NCI-H510A treated with DMSO at 0.1 percent for 48 hours (cell line): ENCODE data around the gene C10orf53.
"Not testable (repeated sequence)": the region's sequence is repeated elsewhere in the genome, so short reads cannot be mapped to it uniquely, and the experiment has no call there.

Experiments
- DNase-seq: peaks from one replicate; lab custom pipeline; 2025; lab: John Stamatoyannopoulos, UW

C10orf53 gene

DNA sequence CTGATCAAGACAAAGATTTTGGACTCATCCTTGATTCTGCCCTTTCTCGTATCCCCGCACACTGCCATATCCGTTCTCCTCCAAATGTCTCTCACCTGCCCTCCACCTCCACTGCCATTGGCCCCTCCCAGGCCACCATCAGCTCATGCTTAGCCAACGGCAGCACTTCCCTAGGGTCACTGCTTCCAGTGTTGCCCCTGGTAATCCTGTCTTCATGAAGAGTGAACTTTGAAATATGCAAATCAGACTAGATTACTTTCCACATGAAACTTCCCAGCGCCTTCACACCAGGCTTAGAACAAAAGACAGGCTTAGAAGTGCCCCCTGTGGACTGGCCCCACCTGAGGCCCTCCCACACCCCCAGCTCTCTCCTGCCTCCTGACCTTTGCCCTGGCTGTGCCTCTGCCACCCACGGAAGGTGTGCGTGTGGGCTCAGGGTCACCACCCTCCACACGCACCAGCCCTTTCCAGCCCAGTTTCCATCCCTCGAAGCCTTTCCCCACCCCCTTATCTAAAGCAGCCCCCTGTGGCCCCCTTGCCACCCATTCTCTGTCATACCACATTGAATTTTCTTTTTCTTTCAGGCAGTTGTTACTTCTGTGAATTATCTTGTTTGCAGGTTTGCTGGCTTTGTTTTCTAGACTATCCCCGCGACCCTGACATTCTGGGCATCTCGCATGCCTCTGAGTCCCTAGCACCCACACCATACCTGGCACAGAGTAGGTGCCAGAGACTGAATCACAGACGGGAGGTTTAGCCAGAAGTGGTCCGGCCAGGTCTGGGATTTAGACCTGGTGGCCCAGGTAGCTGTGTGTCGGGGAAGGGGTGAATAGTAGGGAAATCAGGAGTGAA, 26.8 kb upstream of the C10orf53 start:
- DNase-seq: no peak

- no peak for DNase-seq
Observed at GRCh38 chr10:49653273-49653929, 26.1 kb upstream of the C10orf53 start.

- no peak for DNase-seq
Observed at GRCh38 chr10:49654036-49654693, 25.3 kb upstream of the C10orf53 start.

DNA sequence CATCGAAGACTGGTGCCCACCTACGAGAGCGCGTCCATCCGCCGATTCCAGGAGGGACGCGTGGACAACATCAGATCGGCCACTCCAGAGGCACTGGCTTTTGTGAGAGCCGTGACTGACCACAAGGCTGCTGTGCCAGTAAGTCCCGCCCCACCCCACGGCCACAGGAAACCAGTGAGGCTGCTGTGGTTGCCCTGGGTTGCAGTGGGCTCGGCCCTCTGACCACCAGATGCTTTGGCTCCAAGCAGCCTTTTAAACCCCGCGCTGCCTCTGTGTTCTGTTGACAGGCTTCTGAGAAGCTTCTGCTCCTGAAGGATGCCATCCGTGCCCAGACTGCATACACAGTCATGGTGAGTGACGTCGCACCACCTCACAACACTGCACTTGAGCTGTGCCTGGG, 24.4 kb upstream of the C10orf53 start:
- DNase-seq: no peak

DNA sequence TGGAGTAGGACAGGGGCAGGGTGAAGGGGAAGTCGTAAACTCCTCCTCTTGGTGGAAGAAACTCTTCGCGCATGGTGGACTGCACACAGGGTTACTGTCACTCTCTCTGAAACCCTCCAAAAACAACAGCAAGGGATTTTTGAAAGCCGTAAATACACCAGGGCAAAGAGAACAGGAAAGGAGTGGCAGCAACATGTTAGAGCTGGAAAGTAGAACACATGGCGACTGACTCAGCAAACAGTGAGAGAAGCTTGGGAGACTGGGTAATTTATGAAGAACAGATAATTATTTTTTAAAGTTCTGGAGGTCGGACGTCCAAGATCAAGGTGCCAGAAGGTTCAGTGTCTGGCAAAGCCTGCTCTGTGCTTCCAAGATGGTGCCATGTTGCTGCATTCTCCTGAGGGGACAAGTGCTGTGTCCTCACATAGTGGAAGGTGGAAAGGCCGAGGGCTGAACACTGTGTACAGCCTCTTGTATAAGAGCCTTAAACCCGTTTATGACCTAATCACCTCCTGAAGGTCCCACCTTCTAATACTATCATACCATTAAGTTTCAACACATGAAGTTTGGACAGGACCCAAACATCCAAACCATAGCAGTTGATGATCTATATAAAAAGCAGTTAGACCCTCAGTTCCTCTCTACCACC, 22.5 kb upstream of the C10orf53 start:
- no peak for DNase-seq

GRCh38 chr10:49657606-49658005, 21.8 kb upstream of the C10orf53 start:
- DNase-seq: no peak

- DNase-seq: no peak
Observed at GRCh38 chr10:49661140-49661856, 18.2 kb upstream of the C10orf53 start.

DNA sequence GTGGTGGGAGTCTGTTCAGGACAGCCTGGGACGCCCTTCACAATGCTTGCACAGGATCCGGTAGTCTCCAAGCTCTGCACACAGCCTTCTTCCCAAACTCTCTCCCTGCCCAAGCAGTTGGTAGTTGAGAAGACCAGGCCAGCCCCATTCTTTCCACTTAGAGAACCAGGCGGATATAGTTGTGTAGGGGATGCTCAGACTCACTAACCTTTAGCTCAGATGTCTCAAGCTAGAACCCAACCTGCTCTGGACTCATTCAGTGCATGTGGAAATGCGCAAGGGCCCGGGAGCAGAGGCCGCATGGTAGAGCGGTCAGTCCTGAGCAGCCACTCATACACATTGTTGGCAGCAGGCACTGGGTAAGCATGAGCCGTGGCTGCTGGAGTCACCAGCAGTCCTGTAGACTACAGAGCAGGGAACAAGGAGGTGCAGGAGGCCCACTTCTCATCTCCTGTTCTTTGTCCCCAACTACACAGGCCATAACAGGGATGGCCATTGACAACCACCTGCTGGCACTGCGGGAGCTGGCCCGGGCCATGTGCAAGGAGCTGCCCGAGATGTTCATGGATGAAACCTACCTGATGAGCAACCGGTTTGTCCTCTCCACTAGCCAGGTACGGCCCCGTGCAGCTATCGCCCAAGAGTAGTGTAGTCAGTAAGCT, 17.2 kb upstream of the C10orf53 start:
- DNase-seq: no peak

DNA sequence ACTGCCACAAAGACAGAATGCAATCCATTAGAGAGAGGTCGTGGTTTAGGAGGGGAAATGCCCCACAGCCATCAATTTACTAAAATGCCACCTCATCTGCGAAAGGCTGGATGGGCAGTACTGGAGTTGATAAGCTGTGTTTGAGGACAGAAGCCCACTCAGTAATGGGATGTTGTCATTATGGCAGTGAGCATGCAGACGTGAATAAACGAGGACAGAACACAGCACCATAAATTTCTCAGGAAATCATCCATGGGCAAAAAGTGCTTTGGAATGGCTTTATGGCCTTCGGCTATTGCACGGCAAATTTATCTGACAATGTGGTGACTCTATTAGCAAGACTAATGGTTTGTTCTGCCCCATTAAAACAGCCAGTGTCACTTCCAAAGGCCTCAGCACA, 15.9 kb upstream of the C10orf53 start:
- DNase-seq: no peak

DNA sequence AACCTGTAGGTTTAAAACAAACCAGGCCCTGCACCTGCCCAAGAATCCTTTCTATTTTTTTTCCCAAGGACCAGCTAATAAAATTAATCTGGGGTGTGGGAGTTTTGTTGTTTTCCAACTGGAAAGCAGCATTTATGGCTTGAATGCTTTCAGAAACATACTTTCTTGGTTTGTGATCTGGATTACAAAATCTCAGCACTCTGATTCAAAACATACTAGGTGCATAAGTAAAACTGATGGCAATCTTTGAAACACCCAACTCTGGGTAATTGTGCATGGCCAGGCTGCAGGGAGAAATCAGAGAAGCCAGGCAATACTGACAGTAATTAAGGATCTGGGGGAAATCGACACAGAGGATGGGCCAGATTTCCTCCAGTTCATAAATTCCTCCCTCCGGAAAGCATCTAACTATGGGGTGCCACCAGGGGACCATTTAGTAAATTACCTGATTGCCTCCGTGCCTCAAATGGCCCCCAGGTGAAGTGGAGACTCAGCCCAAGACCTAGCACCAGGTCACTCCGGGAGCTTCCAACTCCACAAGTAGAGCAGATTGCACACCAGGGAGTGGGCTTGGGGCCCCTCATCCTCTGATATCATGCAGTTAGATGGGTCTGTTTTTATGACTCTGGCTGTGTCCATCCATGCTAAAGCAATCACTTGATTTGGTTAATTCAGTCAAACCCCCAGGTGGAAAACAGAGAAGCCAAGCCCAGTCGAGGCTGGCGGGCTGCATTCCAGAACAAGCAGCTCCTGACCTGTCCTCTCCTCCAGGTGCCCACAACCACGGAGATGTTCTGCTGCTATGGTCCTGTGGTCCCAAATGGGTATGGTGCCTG, 15.2 kb upstream of the C10orf53 start:
- no peak for DNase-seq

- no peak for DNase-seq
Observed at GRCh38 chr10:49664842-49665355, 14.6 kb upstream of the C10orf53 start.

DNA sequence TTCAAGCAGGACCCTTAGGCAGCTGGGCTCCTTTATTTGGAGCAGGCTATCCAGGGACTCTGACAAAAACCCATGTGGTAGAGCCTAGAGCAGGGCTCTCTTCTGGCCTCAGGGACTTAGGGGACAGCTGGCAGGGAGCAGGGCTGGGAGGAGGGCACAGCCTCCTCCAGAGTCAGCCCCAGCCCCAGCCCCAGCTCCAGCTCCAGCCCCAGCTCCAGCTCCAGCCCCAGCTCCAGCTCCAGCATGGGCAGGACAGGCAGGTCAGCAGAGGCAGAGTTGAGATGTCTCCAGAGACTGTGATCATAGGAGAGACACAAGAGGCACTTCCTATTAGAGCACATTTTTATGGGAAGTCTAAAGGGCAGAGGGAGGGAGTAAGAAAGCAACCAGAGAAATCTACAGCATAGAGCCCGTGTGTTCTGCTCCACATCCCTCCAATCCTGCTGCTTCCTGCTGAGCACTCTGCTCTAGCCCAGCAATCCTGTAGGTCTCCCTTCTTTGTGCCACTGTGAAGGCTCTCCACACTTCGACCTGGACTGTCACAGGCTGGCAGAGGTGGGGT, 13.3 kb upstream of the C10orf53 start:
- DNase-seq: no peak

DNA sequence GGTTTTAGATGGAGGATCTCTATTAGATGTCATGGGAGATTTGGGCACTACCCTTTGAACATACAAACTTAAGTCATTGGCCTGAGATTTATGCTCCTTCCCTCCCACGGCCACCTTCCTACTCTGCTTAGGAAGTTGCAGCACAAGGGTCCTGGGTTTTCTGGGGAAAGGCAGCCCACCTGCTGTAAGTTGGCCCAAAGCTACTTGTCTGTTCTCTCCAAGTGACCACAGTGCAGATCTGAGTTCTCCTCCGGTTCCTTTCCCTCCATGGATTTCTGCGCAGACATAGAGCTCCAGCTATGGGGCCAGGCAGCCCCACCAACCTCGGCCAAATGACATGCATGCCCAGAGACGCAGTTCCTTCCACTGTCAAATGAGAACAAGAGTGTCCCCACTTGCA, 12.8 kb upstream of the C10orf53 start:
- no peak for DNase-seq

DNA sequence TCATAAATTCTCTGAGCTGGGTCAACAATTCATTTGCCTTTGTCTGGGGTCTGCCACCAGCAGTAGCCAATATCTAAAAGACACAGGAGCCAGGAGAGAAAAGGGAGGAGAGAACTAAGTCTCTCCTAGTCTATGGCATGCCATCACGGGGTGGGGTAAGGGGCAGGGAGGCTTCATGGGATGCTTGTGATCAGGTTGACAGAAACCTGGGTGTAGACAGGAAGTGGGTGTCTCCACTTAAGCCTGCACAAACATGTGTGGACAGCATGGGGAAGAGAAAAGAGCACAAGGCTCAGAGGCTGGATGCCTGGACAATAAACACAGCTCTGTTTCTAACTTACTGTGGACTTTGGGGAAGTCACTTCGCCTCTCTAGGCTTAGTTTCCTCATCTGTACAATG, 11.5 kb upstream of the C10orf53 start:
- DNase-seq: no peak

GRCh38 chr10:49668684-49669083, 10.8 kb upstream of the C10orf53 start:
- no peak for DNase-seq

DNA sequence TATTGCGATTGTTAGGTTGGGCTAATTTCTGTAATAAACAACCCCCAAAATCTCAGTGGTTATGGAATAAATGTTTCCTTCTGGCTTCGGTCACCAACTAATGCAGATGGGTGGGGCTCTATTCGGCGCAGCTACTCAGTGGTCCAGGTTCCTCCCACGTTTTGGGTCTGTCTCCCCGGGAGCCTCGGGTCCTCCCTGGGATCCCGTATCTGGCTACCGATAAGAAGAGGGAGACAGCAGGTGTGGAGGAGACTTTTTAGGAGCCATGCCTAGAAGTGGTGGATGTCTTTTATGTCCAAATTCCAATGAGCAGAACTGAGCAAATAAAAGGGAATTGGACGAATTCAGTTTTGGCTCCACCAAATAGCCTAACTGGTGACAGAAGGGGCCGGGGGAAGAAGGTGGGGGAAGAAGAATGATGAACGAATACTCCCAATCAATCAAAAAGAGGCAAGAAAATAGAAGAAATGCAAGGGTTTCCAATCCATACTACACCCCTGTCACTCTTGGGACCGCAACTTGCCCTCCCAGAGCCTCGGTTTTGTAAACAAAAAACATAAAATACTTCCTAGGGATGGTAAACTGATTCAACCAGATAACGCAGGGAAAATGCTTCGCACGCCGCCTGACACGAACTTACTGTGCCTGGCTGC, 498 bp upstream of the C10orf53 start:
- DNase-seq: no peak

GRCh38 chr10:49682449-49682848, 3.0 kb downstream of the C10orf53 start:
- DNase-seq: not testable (repeated sequence)

DNA sequence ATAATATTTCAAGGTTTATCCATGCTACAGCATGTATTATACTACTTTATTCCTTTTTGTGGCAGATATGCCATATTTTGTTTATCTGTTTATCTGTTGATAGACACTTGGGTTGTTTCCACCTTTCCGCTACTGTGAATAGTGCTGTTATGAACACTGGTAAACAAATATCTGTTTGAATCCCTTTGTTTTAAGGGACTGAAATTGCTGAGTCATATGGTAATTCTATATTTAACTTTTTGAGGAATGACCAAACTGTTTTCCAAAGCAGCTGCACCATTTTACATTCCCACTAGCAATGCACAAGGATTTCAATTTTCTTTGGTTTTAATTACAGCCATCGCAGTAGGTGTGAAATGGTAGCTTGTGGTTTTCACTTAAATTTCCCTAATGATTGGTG, 3.4 kb downstream of the C10orf53 start:
- DNase-seq: no peak

DNA sequence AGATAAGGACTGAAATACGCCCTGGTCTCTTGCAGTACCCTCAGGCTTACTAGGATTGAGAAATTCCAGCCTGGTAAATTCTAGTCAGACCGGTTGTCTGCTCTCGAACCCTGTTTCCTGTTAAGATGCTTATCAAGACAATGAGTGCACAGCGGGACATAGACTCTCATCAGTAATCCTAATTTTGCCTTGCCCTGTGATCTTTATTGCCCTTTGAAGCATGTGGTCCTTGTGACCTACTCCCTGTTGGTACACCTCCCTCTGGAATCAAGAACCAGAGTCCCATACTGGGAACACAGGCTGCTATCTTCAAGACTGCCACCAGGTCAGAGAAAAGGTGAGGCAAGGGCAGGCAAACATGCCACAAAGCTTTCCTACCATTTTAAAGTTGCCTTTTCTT, 7.2 kb downstream of the C10orf53 start:
- DNase-seq: no peak
